B cell (primary cell): ENCODE measurements around the gene DUSP5.

Experiments
- CTCF ChIP-seq: fragments of 200-600 bp; IDR thresholded peaks from one replicate; pipeline ENCODE4 v1.8.0; 2022; ENCODE audit warnings: antibody characterized with exemption, mild to moderate bottlenecking
- EZH2 ChIP-seq: IDR thresholded peaks from 2 replicates; pipeline ENCODE4 v1.6.1; 2012; ENCODE audit warnings: borderline replicate concordance, low read depth, mild to moderate bottlenecking, moderate library complexity, low read length; ENCODE audit not compliant: insufficient read depth, poor library complexity, severe bottlenecking

- TF ChIP-seq CTCF: no peak
- no peak for TF ChIP-seq EZH2
These were observed 7.1 kb upstream of the DUSP5 start for GRCh38 chr10:110490640-110491039.
